ENCODE measurements around the gene ST8SIA5. TPM values are rescaled to one million over a fixed set of nuclear protein-coding genes. Genes with fewer than 3 reads are reported as not detected.

Gene ST8SIA5
- polyA plus RNA-seq, 1 donor from 2014 or later: 0.93 TPM

GRCh38 chr18:46621871-46622270 is 135.0 kb downstream of the ST8SIA5 start:
- Histone ChIP-seq H3K9me2 (ENCODE audit: insufficient read depth, low read length) (no peaks in the 10 kb centered on the region), H4K20me1 (ENCODE audit: insufficient read depth) (no peaks in the 10 kb centered on the region), H3K4me2 (ENCODE audit: low read length) (no peak overlapping the region), H3K9me3 (ENCODE audit: low read length) (no peaks in the 10 kb centered on the region), H3F3A (ENCODE audit: insufficient read depth, low read length, poor library complexity, severe bottlenecking) (no peaks in the 10 kb centered on the region), H3K27me3 (ENCODE audit: insufficient read depth, low read depth, low read length) (no peaks in the 10 kb centered on the region), H3K36me3 (ENCODE audit: insufficient read depth, low read length) (no peaks in the 10 kb centered on the region), H3K9ac (ENCODE audit: low read length) (no peak overlapping the region), H2AFZ (ENCODE audit: low read depth, low read length) (no peak overlapping the region), H3K4me3 (ENCODE audit: low read length) (no peak overlapping the region), H3K27ac (ENCODE audit: low read length) (no peak overlapping the region), H3K79me2 (replicated peaks; ENCODE audit: insufficient read depth, low read length) (no peaks in the 10 kb centered on the region)
- TF ChIP-seq SMC3 (conservative IDR thresholded peaks at IDR 0.05; ENCODE audit: poor library complexity) (no peak), EP300 (conservative IDR thresholded peaks at IDR 0.05; ENCODE audit: poor library complexity, severe bottlenecking) (no peak), EZH2 (IDR thresholded peaks at IDR 0.05; ENCODE audit: borderline replicate concordance, insufficient read depth, low read length, poor library complexity, severe bottlenecking) (no peak), REST (IDR thresholded peaks at IDR 0.05; ENCODE audit: borderline replicate concordance) (no peak), CTCF (IDR thresholded peaks at IDR 0.05; ENCODE audit: poor library complexity, severe bottlenecking) (no peak), RAD21 (conservative IDR thresholded peaks at IDR 0.05) (no peak), MXI1 (conservative IDR thresholded peaks at IDR 0.05; ENCODE audit: poor library complexity, severe bottlenecking) (no peak)

- H2AFZ ChIP-seq (ENCODE audit: low read depth, low read length): no peak overlapping the region
- no peak overlapping the region for H3K9ac ChIP-seq (ENCODE audit: low read length)
- no peaks in the 10 kb centered on the region for H3K9me3 ChIP-seq (ENCODE audit: low read length)
- H3K27me3 ChIP-seq (ENCODE audit: insufficient read depth, low read depth, low read length): no peaks in the 10 kb centered on the region
- no peaks in the 10 kb centered on the region for H3K9me2 ChIP-seq (ENCODE audit: insufficient read depth, low read length)
- H3K4me2 ChIP-seq (ENCODE audit: low read length): no peak overlapping the region
- H3K79me2 ChIP-seq (replicated peaks; ENCODE audit: insufficient read depth, low read length): no peaks in the 10 kb centered on the region
- H3K27ac ChIP-seq (ENCODE audit: low read length): no peak overlapping the region
- H3K36me3 ChIP-seq (ENCODE audit: insufficient read depth, low read length): no peaks in the 10 kb centered on the region
- no peak overlapping the region for H3K4me3 ChIP-seq (ENCODE audit: low read length)
- TF ChIP-seq EP300 (conservative IDR thresholded peaks at IDR 0.05; ENCODE audit: poor library complexity, severe bottlenecking): no peak
- TF ChIP-seq REST (IDR thresholded peaks at IDR 0.05; ENCODE audit: borderline replicate concordance): no peak
- TF ChIP-seq SMC3 (conservative IDR thresholded peaks at IDR 0.05; ENCODE audit: poor library complexity): no peak
- no peak for TF ChIP-seq RAD21 (conservative IDR thresholded peaks at IDR 0.05)
- TF ChIP-seq MXI1 (conservative IDR thresholded peaks at IDR 0.05; ENCODE audit: poor library complexity, severe bottlenecking): no peak
- TF ChIP-seq POLR2AphosphoS5 (IDR thresholded peaks at IDR 0.05): no peak
- TF ChIP-seq TAF1 (IDR thresholded peaks at IDR 0.05; ENCODE audit: low read depth): no peak
- no peak for TF ChIP-seq CTCF (IDR thresholded peaks at IDR 0.05; ENCODE audit: poor library complexity, severe bottlenecking)
- no peak for TF ChIP-seq EZH2 (IDR thresholded peaks at IDR 0.05; ENCODE audit: borderline replicate concordance, insufficient read depth, low read length, poor library complexity, severe bottlenecking)
- H3F3A ChIP-seq (ENCODE audit: insufficient read depth, low read length, poor library complexity, severe bottlenecking): no peaks in the 10 kb centered on the region
- no peaks in the 10 kb centered on the region for H4K20me1 ChIP-seq (ENCODE audit: insufficient read depth)
These were observed 135.6 kb downstream of the ST8SIA5 start for GRCh38 chr18:46621111-46621766.

All from neural cell (in vitro differentiated cells).